ENCODE data around the gene FBXL7.
A peak's percentile ranks its signal among the peaks of the same experiment; 100 is the strongest.

Gene FBXL7

DNA sequence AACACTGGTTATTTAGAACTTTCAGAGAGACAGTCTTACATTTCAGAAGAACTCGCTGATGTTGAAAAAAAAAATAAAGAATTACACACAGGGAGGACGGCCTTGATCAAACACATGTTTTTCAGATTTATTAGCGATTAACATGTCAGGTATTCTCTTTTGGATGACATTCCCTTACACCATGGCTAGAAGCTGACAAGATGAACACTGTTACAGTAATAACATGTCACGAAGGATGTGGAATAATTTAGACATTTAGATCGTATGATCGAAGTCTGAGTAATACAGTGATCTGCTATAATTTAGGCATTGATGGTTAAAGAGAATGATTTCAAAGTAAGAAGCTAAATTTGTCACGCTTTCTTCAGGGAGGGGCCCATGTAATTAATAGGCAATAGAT, 24.6 kb upstream of the FBXL7 start:
- DNase-seq (no peak), ATAC-seq (ENCODE audit: insufficient read depth, low read depth) (no peak)
- peaks cover 3% of the 10 kb centered on the region; the same call in 1 of the 2 replicates for H3K4me1 ChIP-seq (ENCODE audit: insufficient read depth, low read length)
- no peaks in the 10 kb centered on the region for H4K20me1 ChIP-seq (ENCODE audit: insufficient read depth, low read length)
- H2AFZ ChIP-seq (ENCODE audit: low read depth, low read length), result no peak overlapping the region
- no peak overlapping the region for H3K27ac ChIP-seq (ENCODE audit: low read length)
- no peaks in the 10 kb centered on the region for H3K9me3 ChIP-seq (ENCODE audit: insufficient read depth, low read length, severe bottlenecking)
- no peak overlapping the region for H3K9ac ChIP-seq (ENCODE audit: low read depth, low read length)
- H3K4me3 ChIP-seq (ENCODE audit: low read depth in 1 of 2, low read length in 2 of 2), result no peak overlapping the region
- no peaks in the 10 kb centered on the region for H3K79me2 ChIP-seq (ENCODE audit: insufficient read depth, low read length)
- TF ChIP-seq CTCF (IDR thresholded peaks at IDR 0.05; ENCODE audit: borderline replicate concordance, extremely low read depth, low read length, poor library complexity, severe bottlenecking), result no peak
- TF ChIP-seq EZH2 (IDR thresholded peaks at IDR 0.05; ENCODE audit: borderline replicate concordance, low read depth, low read length, severe bottlenecking), result no peak
- no peak overlapping the region for H3K4me2 ChIP-seq (ENCODE audit: insufficient read depth, low read length)
- no peaks in the 10 kb centered on the region for H3K36me3 ChIP-seq (ENCODE audit: insufficient read depth, low read length)
- H3K27me3 ChIP-seq (ENCODE audit: insufficient read depth, low read length, poor library complexity), result no peaks in the 10 kb centered on the region

DNA sequence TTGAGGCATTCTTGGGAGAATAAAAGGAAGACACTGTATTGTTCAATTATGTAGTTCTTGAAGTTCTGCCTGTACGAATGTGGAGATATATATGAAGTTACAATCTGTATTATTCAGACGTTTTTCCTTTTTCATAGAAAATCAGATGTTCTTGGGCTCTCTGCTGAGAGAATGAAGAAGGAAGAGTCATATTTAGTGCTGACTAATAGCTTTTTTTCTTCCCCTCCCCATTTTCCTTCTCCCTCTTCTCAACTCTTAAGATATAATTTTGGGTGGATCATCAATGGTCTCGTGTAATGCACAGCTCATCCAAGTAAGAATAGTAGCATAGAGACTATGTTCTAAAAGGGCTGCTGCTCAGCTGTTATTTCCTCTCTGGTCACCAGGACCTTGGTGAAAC, 23.0 kb upstream of the FBXL7 start:
- Histone ChIP-seq H2AFZ (ENCODE audit: low read depth, low read length) (no peak overlapping the region), H3K4me3 (ENCODE audit: low read depth in 1 of 2, low read length in 2 of 2) (no peak overlapping the region), H3K4me2 (ENCODE audit: insufficient read depth, low read length) (no peak overlapping the region), H3K79me2 (ENCODE audit: insufficient read depth, low read length) (no peaks in the 10 kb centered on the region), H3K27ac (ENCODE audit: low read length) (no peak overlapping the region), H3K36me3 (ENCODE audit: insufficient read depth, low read length) (no peaks in the 10 kb centered on the region), H3K27me3 (ENCODE audit: insufficient read depth, low read length, poor library complexity) (no peaks in the 10 kb centered on the region), H3K9ac (ENCODE audit: low read depth, low read length) (no peak overlapping the region), H4K20me1 (ENCODE audit: insufficient read depth, low read length) (no peaks in the 10 kb centered on the region), H3K9me3 (ENCODE audit: insufficient read depth, low read length, severe bottlenecking) (no peaks in the 10 kb centered on the region), H3K4me1 (ENCODE audit: insufficient read depth, low read length) (peaks cover 8% of the 10 kb centered on the region; the same call in 1 of the 2 replicates)
- no peak for DNase-seq
- TF ChIP-seq EZH2 (IDR thresholded peaks at IDR 0.05; ENCODE audit: borderline replicate concordance, low read depth, low read length, severe bottlenecking) (no peak), CTCF (IDR thresholded peaks at IDR 0.05; ENCODE audit: borderline replicate concordance, extremely low read depth, low read length, poor library complexity, severe bottlenecking) (no peak)
- no peak for ATAC-seq (ENCODE audit: insufficient read depth, low read depth)

DNA sequence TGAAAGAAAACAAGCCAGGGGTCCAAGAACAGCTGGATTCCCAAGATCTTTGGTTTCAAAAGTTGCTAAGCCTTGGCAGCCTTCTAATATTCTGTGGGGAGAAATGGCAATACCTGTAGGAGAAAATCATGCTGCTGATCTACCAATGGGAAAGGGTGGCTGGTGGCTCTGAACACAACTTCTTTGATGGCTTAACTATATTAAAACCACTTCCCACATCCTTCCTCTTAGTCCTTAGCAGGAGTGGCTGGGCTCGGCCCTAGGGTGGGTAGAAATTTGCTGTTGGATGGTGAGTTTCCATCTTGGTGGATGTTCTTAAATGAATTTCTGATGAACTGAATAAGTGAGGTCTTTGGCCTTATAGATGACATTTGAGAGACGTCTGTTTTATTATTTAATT, 19.5 kb upstream of the FBXL7 start:
- Histone ChIP-seq H3K9me3 (ENCODE audit: insufficient read depth, low read length, severe bottlenecking) (no peaks in the 10 kb centered on the region), H3K9ac (ENCODE audit: low read depth, low read length) (no peak overlapping the region), H3K4me1 (ENCODE audit: insufficient read depth, low read length) (peaks cover 8% of the 10 kb centered on the region; the same call in 1 of the 2 replicates), H3K27me3 (ENCODE audit: insufficient read depth, low read length, poor library complexity) (no peaks in the 10 kb centered on the region), H3K27ac (ENCODE audit: low read length) (no peak overlapping the region), H4K20me1 (ENCODE audit: insufficient read depth, low read length) (no peaks in the 10 kb centered on the region), H3K79me2 (ENCODE audit: insufficient read depth, low read length) (no peaks in the 10 kb centered on the region), H3K36me3 (ENCODE audit: insufficient read depth, low read length) (no peaks in the 10 kb centered on the region), H3K4me3 (ENCODE audit: low read depth in 1 of 2, low read length in 2 of 2) (no peak overlapping the region), H3K4me2 (ENCODE audit: insufficient read depth, low read length) (no peak overlapping the region), H2AFZ (ENCODE audit: low read depth, low read length) (no peak overlapping the region)
- ATAC-seq (ENCODE audit: insufficient read depth, low read depth) (peak; percentile 92), DNase-seq (peak; percentile 50)
- no peak for TF ChIP-seq CTCF (IDR thresholded peaks at IDR 0.05; ENCODE audit: borderline replicate concordance, extremely low read depth, low read length, poor library complexity, severe bottlenecking)
- no peak for TF ChIP-seq EZH2 (IDR thresholded peaks at IDR 0.05; ENCODE audit: borderline replicate concordance, low read depth, low read length, severe bottlenecking)

Data from DND-41 (cell line).